ENCODE measurements around the gene ATG7.
"Not testable (repeated sequence)": the region's sequence is repeated elsewhere in the genome, so short reads cannot be mapped to it uniquely, and the experiment has no call there.

ATG7 gene

GRCh38 chr3:11392014-11392859, 120.0 kb downstream of the ATG7 start:
- no peak for DNase-seq

DNA sequence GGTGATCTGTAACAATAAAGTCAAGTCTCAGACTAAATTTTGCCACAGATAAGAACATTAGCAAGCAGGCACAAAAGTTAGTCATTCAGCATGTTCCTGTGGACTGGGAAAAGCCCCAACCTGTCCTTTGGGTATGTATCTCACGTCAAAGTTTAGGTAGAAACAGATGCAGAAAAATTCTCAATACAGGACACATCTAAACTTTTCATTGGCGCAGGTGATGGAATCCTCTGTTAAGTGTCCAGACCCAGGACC, 120.6 kb downstream of the ATG7 start:
- no peak for DNase-seq

- no peak for DNase-seq
Observed at GRCh38 chr3:11393401-11393800, 121.2 kb downstream of the ATG7 start.

- no peak for DNase-seq
Observed at GRCh38 chr3:11394392-11394791, 122.2 kb downstream of the ATG7 start.

DNA sequence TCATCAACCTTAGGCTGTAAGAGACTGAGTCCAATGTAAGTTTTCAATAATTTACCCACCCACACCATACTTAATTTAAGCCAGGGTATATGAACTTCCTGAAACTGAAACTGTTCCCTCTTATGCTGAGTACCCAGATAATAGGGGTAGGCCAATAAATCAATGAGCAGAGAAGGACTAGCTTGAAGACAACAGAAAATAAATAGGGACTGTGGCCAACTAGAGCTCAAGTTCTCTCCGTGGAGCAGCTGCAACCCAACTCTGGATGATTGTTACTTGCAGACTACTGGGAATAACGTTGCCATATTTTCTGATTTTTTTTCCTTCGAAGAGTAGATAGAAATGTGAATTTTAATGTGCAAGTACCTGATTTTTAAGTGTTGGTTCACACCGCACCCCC, 128.0 kb downstream of the ATG7 start:
- DNase-seq, result no peak

DNA sequence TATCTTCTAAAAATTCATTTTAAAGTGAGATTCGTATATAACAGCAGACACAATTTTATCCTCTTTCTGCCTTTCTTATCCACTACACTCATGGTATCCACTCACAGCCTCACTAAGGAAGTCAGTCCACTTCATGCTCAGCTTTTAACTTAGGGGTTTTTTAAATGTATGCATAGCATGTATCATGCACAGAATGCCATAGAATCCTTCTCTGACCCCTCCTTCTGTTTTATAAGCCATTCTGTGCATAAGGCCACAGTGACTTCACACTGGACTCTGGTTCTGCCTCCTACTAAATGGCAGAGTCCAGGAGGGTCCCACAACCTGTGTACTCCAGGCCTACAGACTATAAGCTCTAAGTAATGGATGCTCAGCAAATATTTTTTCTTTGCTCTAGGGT, 129.2 kb downstream of the ATG7 start:
- no peak for DNase-seq

GRCh38 chr3:11405323-11405722, 133.1 kb downstream of the ATG7 start:
- DNase-seq, result no peak

DNA sequence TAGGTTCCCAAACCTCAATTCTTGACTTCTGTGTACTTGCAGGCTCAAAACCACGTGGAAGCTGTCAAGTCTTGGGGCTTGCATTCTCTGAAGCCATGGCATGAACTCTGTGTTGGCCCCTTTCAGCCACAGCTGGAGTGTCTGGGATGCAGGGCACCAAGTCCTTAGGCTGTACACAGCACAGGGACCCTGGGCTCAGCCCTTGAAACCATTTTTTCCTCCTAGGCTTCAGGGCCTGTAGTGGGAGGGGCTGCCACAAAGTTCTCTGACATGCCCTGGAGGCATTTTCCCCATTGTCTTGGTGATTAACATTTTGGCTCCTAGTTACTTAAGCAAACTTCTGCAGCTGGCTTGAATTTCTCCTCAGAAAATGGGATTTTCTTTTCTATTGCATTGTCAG, 135.4 kb downstream of the ATG7 start:
- DNase-seq, result no peak

- DNase-seq, result not testable (repeated sequence)
Observed at GRCh38 chr3:11408324-11408859, 136.2 kb downstream of the ATG7 start.

DNA sequence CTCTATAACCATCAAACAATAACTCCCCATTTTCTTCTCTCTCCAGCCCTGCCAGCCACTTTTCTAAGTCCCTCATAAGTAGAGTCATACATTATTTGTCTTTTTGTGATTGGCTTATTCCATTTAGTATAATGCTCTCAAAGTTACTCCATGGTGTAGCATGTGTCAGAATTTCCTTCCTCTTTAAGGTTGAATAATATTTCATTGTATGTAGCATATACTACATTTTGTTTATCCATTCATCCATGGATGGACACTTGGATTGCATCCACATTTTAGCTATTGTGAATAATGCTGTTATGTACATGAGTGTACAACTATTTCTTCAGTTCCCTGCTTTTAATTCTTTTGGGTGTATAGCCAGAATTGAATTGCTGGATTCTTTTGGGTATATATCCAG, 138.4 kb downstream of the ATG7 start:
- no peak for DNase-seq

GRCh38 chr3:11411956-11412355, 139.8 kb downstream of the ATG7 start:
- DNase-seq, result no peak

GRCh38 chr3:11413071-11413470, 140.9 kb downstream of the ATG7 start:
- DNase-seq, result no peak

GRCh38 chr3:11415099-11415498, 142.9 kb downstream of the ATG7 start:
- DNase-seq, result no peak

DNA sequence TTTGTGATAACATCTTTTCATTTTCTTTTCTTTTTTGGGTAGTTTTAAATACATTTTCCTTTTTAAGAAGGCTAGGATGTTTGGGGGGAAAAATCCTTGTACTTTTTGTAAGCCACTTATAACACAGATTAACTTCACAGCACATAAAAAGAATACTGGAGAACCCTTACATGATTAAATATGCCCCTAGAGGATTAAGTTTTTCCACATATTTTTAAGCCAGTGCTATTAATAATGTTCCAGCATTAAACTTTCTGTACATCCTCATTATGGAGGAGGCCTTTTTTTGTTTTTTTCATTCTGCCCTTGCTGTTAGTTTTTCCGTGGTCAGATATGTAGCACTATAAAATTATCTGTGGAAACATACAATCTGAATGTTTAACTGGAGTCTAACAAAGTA, 147.9 kb downstream of the ATG7 start:
- no peak for DNase-seq

DNA sequence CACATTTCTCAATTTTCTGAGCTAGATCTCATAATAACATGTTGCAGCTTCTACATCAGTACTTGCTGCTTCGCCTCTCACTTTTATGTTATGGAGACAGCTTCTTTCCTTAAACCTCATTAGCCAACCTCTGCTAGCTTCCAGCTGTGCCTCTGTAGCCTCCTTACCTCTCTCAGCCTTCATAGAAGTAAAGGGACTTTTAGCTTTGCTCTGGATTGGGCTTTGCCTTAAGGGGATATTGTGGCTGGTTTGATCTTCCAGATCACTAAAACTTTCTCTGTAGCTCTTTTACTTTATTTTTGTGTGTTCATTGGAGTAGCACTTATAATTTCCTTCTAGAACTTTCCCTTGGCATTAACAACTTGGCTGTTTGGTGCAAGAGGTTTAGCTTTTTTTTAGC, 150.1 kb downstream of the ATG7 start:
- no peak for DNase-seq

DNA sequence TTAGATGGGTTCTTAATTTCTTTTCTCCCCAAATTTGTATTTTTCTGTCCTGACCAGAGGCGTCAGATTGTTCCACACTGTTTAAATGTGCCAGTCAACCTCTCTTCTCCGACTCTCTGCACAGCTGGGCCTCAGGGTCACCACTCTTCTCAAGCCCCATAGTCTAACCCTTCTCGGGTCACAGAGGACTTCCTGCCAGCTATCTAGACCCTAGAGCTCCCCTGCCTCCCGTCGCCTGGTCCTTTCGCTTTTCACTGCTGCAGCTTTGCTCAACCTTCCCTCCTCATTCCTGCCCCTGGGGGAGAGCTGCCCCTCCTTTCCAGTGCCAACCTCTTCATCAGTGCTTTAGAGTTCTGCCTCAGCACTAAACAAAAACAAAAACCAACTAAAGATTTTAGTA, 151.7 kb downstream of the ATG7 start:
- DNase-seq, result no peak

- DNase-seq, result no peak
Observed at GRCh38 chr3:11424277-11424676, 152.1 kb downstream of the ATG7 start.

DNA sequence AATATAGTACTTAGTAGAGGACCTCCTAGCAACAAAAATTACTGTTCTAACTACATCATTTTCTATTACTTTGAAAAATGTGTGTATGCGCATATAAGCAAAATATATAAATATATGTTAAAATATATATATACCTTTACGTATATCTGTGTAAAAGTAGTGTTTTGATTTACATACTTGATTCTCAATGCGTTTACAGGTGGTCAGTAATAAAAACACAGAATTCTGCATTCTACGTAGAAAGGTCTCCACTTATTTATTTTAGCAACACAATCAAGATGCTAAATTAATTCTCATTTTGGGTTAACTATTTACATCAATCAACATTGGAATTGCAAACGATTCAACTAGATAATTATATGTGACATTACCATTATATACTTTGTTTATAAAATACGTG, 158.0 kb downstream of the ATG7 start:
- no peak for DNase-seq

- DNase-seq, result no peak
Observed at GRCh38 chr3:11430624-11431023, 158.4 kb downstream of the ATG7 start.

DNA sequence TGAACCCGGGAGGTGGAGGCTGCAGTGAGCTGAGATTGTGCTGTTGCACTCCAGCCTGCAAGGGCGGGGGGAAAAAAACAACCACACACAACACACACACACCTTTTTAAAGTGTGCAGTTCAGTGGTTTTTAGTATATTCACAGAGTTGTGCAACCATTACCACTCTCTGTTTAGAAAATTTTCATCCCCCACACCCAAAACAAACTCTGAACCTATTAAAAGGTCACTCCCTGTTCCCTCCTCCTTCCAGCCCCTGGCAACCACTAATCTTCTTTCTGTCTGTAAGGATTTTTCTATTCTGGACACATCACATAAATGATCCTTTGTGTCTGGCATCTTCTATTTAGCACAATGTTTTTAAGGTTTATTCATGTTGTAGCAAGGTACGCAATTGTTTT, 159.1 kb downstream of the ATG7 start:
- no peak for DNase-seq

DNA sequence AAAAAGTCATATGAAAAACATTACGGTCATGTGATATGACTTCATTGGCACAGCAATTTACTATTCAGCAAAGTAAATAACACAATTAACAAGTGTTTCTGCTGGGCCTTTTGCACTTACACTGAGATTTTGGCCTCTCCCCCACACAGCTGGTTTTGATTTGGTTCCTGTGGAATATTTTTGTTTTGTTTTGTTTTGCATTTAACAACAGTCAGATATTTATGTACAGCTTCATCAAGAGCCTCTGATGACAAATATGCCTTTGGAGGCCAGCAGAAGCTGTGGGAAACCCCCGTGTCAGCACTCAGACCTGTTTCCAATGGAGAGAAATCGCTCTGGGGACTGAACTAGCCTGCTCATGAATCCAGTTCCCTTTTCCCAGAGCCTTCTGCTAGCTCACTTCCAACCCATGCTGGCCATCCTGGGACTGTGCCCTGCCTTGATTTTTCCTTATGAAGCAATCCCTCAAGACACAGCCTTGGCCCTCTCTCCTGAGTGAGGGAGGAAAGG, 161.9 kb downstream of the ATG7 start:
- DNase-seq, result no peak

GRCh38 chr3:11434563-11435096, 162.4 kb downstream of the ATG7 start:
- DNase-seq, result no peak

DNA sequence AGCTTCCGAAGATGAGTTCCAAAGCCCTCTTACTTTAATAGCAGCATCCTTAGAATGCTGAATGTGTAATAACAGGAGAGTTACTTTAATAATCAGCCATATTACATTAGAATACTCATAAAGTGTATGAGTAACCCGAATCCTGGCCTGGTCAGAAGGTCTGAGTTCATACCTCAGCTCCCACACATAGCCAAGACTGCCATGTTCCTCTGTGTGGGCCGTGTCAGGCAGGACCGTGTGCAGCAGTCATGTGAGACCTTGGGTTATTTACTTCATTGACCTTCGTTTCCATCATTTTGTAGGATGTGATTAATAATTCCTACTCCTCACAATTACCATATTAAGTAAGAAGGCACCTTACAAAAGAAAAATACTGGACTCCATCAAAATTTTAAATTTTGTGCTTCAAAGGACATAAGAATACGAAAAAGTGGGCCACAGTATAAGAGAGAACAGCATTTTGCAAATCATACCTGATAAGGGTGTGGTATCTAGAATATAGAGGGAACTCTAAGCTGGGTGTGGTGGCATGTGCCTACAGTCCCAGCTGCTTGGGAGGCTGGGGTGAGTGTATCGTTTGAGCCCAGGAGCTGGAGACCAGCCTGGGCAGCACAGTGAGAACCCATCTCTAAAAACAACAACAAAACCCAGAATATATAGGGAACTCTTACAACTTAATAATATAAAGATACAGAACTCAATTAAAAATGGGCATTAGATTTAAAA, 163.4 kb downstream of the ATG7 start:
- DNase-seq, result no peak

DNA sequence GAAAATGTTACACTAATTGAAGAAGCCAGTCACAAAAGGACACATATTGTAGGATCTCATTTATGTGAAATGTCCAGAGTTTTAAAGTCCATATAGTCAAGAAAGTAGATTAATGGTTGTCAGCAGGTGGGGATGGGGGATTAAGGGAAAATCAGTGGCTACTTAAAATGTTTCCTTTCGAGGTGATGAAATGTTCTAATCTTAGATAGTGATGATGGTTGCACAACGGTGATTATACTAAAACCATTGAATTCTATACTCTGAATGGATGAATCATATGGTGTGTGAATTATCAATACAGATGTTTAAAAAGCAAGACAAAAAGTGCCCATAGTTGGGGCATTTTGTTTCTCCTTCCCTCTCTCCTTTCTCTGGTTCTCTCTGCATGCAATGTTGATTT, 164.6 kb downstream of the ATG7 start:
- DNase-seq, result no peak
